CD4-positive, alpha-beta T cell treated with Interleukin-21 for 1 hour (primary cell): ENCODE data around the gene ESPNL.
"Not testable (repeated sequence)": the region's sequence is repeated elsewhere in the genome, so short reads cannot be mapped to it uniquely, and the experiment has no call there.

ENCODE experiments used
- DNase-seq: peaks from one replicate; pipeline ENCODE4 v3.0.0-alpha.2; 2020

The ESPNL gene

GRCh38 chr2:238100821-238101771, 956 bp downstream of the ESPNL start:
- DNase-seq, result no peak

- DNase-seq, result no peak
These were observed 2.0 kb downstream of the ESPNL start for GRCh38 chr2:238101891-238102841.

- DNase-seq, result no peak
These were observed 2.7 kb downstream of the ESPNL start for GRCh38 chr2:238102865-238103264.

- no peak for DNase-seq
These were observed 3.5 kb downstream of the ESPNL start for GRCh38 chr2:238103465-238104225.

- DNase-seq, result no peak
These were observed 4.1 kb downstream of the ESPNL start for GRCh38 chr2:238104226-238104690.

GRCh38 chr2:238104691-238105371, 4.7 kb downstream of the ESPNL start:
- no peak for DNase-seq

- no peak for DNase-seq
These were observed 5.6 kb downstream of the ESPNL start for GRCh38 chr2:238105506-238106338.

- DNase-seq, result no peak
These were observed 6.2 kb downstream of the ESPNL start for GRCh38 chr2:238106339-238106697.

DNA sequence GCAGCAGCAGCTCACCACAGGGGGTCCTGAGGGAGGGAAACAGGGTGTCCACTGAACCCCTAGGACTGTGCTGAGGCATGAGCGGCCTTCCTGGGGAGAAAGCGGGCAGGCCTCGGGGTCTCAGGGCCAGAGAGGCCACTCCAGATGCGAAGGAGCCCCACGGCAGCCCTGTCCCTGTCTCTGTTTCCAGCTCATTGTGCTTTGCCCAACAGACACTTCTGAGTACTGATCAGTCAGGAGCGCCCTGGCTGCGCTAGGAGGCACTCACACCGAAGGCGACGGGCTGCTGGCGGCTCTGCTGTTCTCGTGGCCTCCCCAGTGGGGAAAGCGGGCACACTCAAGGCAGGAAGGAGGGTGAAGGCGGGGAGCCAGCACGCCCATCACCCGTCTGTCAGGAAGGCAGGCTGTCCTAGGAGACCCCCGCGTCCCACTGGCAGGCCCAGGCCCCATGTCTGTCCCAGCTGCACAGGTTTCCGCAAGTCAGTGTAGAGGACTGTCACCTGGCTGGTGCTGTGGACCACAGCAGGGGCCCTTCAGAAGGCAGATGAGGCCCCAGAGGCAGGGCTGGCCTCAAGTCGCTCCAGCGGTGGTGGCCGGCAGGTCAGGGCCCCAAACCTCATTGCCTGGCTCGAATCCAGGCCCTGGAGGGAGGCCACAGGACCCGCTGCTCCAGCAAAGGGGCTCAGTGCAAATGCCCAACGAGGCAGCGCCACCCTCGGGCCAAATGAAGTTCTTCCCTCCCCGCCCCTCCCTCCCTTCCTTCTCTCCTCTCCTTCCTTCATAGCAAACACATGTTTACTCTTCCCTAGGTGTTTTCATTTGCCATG, 6.8 kb downstream of the ESPNL start:
- no peak for DNase-seq

- peak; percentile 1 for DNase-seq
These were observed 7.6 kb downstream of the ESPNL start for GRCh38 chr2:238107525-238108422.

DNA sequence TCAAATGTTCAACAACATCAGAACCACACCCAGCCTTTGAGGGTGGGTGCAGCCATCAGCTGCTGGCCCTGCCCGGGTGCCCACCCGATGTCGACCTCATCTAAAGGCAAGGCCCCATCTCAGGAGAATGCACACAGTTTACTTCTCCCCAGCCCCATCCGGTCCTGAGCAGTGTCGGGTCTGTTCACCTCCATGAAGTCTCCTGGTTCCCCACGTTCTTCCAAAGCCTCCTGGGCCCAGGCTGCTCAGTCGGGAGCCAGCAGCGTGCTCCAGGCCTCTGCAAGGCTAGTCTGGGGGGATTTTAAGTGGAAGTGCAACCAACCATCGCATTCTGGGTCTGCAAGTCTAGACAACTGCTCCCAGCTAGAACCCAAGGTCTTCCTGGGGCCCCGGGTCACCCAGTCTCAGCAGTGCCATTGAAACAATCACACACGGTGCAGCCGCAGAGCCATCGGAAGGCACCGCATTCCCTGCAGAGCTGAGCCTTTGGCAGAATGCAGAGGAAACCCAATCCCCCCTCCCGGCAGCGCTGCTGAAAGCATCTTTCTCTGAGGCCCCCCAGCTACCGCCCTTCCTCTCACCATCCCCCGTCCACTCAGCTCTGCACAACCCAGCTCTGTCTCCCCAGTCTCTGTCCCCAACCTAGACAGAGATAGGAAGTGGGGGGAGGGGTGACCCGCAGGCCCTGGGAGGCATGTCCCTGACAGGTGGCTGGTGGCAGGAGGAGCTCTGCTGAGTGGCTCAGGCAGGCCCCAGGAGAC, 8.5 kb downstream of the ESPNL start:
- no peak for DNase-seq

DNA sequence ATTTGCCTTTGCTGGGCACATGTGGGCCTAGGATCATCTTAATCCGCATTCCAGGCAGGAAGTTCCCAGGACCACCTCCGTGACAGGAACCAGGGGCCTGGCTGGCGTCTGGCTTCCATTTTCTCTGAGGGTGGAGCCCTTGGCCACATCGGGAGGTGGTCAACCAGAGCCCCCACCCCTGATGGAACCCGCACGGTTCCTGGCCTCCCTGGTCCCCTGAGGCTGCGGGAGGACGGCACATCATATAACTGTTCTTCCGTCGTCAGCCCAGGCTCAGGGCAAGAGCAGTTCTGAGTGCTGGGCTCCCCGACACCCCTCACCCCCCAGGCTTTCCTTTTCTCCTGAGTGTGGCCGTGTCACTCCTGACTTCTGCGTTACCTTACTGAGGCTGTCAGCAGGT, 13.5 kb downstream of the ESPNL start:
- no peak for DNase-seq

DNA sequence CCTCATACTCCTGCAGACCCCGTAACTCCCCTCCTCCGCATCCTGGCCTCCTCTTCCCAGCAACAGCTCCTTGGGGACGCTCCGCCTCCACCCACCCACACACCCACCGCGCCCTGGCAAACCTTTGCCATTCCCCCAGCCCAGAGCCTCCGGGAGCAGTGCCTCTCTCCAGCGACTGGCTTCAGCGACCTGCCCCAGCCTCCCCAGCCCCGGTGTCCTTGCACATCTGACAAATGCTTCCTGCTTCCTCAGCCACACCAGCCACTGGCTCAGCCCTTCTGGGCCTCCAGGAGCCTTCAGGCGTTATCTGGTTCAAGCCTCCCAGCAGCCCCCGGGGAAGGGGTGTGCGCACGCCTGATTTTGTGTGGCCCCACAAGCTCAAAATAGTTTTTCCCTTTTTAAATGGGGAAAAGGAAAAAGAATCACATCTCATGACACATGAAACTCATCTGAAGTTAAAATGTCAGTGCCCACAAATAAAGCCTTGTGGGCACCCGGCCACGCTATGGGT, 14.2 kb downstream of the ESPNL start:
- DNase-seq, result no peak

- DNase-seq, result no peak
These were observed 14.9 kb downstream of the ESPNL start for GRCh38 chr2:238114851-238115660.

- not testable (repeated sequence) for DNase-seq
These were observed 15.6 kb downstream of the ESPNL start for GRCh38 chr2:238115709-238116108.

- DNase-seq, result no peak
These were observed 16.4 kb downstream of the ESPNL start for GRCh38 chr2:238116298-238117198.
